Gastroesophageal sphincter (tissue), 4 donors: Measurements from ENCODE around the gene CERS2. TPM values are rescaled to one million over a fixed set of nuclear protein-coding genes. Genes with fewer than 3 reads are reported as not detected.

ENCODE experiments used
- ATAC-seq: fragments of 150-250 bp; one replicate; pipeline ENCODE4 v1.9.1; 2016; ENCODE audit warnings: mild to moderate bottlenecking, moderate library complexity
- H3K27ac ChIP-seq, 4 donors: fragments of 200-600 bp; sonication (generic) in 3 of 4; 1 replicate in 3 of 4; 2 replicates in 1 of 4; pipeline ENCODE4 v1.5.1; 2016 to 2019
- H3K27me3 ChIP-seq: fragments of 200-600 bp; sonication (generic); one replicate; pipeline ENCODE4 v1.5.1; 2019
- H3K36me3 ChIP-seq, 2 donors: fragments of 200-600 bp; sonication (generic); one replicate each; pipeline ENCODE4 v1.5.1; 2019; ENCODE audit warnings: control low read depth in 1 of 2
- H3K4me1 ChIP-seq, 3 donors: fragments of 200-600 bp; sonication (generic); 1 replicate in 2 of 3; 2 replicates in 1 of 3; pipeline ENCODE4 v1.5.1; 2016 to 2019; ENCODE audit warnings: control low read depth in 2 of 3
- H3K4me3 ChIP-seq, 2 donors: fragments of 200-600 bp; sonication (generic); one replicate each; pipeline ENCODE4 v1.5.1; 2019; ENCODE audit warnings: mild to moderate bottlenecking in 1 of 2, moderate library complexity in 1 of 2
- H3K9me3 ChIP-seq, 3 donors: fragments of 200-600 bp; sonication (generic); one replicate each; pipeline ENCODE4 v1.5.1; 2017 to 2019; ENCODE audit warnings: control low read depth in 2 of 3
- EP300 ChIP-seq: sonication (generic); formaldehyde crosslinking; IDR thresholded peaks from one replicate; pipeline ENCODE4 v1.6.1; 2017; ENCODE audit warnings: antibody characterized with exemption, mild to moderate bottlenecking
- POLR2A ChIP-seq, 2 donors: fragments of 450-650 bp; IDR thresholded peaks; one replicate each; pipeline ENCODE4 v1.6.1; 2017; ENCODE audit warnings: antibody characterized with exemption in 2 of 2, mild to moderate bottlenecking in 2 of 2, moderate library complexity in 1 of 2
- POLR2AphosphoS5 ChIP-seq: sonication (generic); formaldehyde crosslinking; IDR thresholded peaks from one replicate; pipeline ENCODE4 v1.6.1; 2017; ENCODE audit warnings: antibody characterized with exemption
- WGBS, 2 donors: methylation state at CpG; one replicate each; pipeline ENCODE4 v1.1.5; 2018; ENCODE audit warnings: low coverage in 1 of 2; 5-methylcytosine and 5-hydroxymethylcytosine counted together
- total RNA-seq, 4 donors: library from RNA; depleted of rRNA; stranded (reverse); fragments of >200 nt; gene quantifications; one replicate each; pipeline ENCODE4 v1.1.0, GENCODE V29; 2016
- TF ChIP-seq, protein P1 (sequence below), 4 experiments: fragments of 200-600 bp in 2 of 4; fragments of 450-650 bp in 2 of 4; sonication (generic) in 1 of 4; IDR thresholded peaks; one replicate each; pipeline ENCODE4 v1.5.1; 2017 to 2019; ENCODE audit warnings: antibody characterized with exemption in 4 of 4, mild to moderate bottlenecking in 2 of 4, moderate library complexity in 2 of 4

The CERS2 gene
- total RNA-seq, 4 donors from 2014 or later, result 98.3 to 142 (median 127) TPM

DNA sequence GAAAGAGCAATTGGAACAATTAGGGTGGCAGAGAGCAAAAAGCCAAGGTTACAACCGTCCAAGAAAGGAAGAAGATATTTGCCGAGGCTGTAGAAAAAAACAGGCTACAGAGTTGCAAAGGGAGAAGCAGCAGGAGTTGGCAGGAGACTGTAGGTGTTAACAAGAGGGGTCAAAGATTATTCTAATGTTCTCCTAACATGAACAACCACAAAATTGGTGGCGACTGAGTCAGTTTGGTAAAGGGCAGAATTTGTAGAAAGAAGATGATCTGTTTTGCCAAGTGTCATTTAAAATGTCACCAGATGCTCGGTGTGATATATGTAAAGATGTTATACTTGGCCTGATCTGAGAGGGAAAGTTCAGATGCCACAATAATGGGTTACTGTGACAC lies 33.2 kb upstream of the CERS2 start:
- Histone ChIP-seq H3K27me3 (no peaks in the 10 kb centered on the region), H3K9me3 (no peaks in the 10 kb centered on the region), H3K36me3 (peaks cover 0 to 1% of the 10 kb centered on the region in 2 donors), H3K4me3 (peak overlapping the region; percentile 74 to 78), H3K4me1 (peaks cover 0 to 75% (median 36%) of the 10 kb centered on the region in 3 donors), H3K27ac (peak overlapping the region; percentile 31 to 89 (median 87))
- TF ChIP-seq, protein P1, sequence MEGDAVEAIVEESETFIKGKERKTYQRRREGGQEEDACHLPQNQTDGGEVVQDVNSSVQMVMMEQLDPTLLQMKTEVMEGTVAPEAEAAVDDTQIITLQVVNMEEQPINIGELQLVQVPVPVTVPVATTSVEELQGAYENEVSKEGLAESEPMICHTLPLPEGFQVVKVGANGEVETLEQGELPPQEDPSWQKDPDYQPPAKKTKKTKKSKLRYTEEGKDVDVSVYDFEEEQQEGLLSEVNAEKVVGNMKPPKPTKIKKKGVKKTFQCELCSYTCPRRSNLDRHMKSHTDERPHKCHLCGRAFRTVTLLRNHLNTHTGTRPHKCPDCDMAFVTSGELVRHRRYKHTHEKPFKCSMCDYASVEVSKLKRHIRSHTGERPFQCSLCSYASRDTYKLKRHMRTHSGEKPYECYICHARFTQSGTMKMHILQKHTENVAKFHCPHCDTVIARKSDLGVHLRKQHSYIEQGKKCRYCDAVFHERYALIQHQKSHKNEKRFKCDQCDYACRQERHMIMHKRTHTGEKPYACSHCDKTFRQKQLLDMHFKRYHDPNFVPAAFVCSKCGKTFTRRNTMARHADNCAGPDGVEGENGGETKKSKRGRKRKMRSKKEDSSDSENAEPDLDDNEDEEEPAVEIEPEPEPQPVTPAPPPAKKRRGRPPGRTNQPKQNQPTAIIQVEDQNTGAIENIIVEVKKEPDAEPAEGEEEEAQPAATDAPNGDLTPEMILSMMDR (IDR thresholded peaks at IDR 0.05), result no peak
- TF ChIP-seq POLR2AphosphoS5, result no peak
- no peak for TF ChIP-seq EP300
- TF ChIP-seq POLR2A (IDR thresholded peaks at IDR 0.05), result no peak
- no peak for ATAC-seq
- WGBS, 2 donors, result 5 to 9% methylated on average over 2 to 4 of the region's 4 CpGs

DNA sequence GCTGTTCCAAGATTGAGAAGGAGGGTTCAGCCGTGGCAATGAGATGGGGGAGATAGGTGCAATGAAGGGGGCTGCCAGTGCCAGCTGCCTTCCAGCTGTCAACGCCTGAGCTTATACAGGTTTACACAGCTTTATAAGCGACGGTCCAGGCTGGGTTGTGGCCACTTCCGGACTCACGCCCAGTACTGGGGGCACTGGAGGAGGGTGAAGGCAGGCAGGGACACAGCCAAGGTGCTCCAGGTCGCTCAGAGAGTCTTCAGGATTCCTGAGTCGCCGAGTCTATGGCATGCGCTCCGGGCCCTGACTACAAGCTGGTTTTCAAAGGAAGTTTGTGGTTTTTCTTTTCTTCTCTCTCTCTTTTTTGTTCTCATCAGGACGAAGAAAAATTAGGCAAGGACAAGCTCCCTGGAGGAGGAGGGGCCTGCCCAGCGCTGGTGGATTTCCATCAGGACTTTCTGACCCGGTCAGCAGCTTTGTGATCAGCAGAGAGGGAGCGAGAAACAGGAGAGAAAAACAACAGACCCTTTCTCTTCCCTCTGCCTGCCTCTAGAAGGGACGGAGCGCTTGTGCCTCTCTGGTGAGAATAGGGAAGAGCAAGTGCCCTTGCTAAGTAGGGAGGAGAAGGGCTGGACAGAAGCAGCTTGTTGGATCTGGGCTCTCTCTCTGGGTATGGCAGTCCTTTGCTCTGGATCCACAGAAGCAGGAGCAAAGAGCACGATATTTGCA lies 31.9 kb upstream of the CERS2 start, which contains the start of gene MINDY1:
Gene MINDY1, minus strand, starts transcription at position 576 of the 726 bp plus-strand sequence. CDS start 4,285 bp downstream, outside the sequence.
- WGBS, 2 donors, result 0 to 1% methylated on average over 4 to 12 of the region's 18 CpGs
- Histone ChIP-seq H3K9me3 (no peaks in the 10 kb centered on the region), H3K36me3 (peaks cover 0 to 12% of the 10 kb centered on the region in 2 donors), H3K4me3 (peak within 1 kb of the TSS; percentile 38 to 78), H3K27ac (peak within 1 kb of the TSS; percentile 31 to 89 (median 87)), H3K4me1 (peaks cover 0 to 82% (median 40%) of the 10 kb centered on the region in 3 donors), H3K27me3 (no peaks in the 10 kb centered on the region)
- TF ChIP-seq POLR2A (IDR thresholded peaks at IDR 0.05) (peak; percentile 49 to 65), EP300 (no peak), POLR2AphosphoS5 (peak; percentile 84)
- TF ChIP-seq, protein P1 (IDR thresholded peaks at IDR 0.05), result peak in 3 of 4 experiments; percentile 52 to 65 (median 57)
- ATAC-seq, result peak; percentile 72

DNA sequence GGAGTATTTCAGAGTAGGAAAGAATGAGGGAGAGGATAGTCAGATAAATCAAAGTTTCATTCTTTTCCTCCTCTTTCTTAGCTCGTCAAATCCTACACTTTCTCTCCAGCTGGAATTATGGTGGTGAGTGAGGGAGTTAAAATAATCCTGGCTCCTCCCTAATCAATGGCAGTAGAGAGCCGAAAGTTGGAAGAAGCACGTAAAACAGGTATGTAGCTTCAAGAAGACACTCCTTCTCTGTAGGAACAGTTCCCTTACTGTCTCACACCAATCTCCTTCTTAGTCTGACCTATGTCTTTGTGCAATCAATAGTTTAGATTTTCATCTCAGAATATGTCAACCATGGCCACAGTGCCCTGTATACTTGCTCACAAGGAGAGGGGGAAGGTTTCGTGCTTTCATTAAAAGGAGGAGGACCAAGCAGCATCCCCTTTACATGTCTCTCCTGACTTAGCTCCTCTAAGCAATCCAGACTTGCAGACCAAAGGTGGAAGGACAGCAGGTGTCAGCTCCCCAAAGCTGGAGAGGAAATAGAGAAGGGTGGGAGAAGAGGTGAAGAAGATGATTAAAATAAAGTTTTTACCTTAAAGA lies 31.2 kb upstream of the CERS2 start:
- TF ChIP-seq EP300 (no peak), POLR2AphosphoS5 (no peak), POLR2A (IDR thresholded peaks at IDR 0.05) (no peak)
- TF ChIP-seq, protein P1 (IDR thresholded peaks at IDR 0.05), result no peak
- 0 to 3% methylated on average over 3 to 4 of the region's 4 CpGs for WGBS, 2 donors
- H3K4me3 ChIP-seq, result peak overlapping the region; percentile 38 to 65
- H3K9me3 ChIP-seq, result no peaks in the 10 kb centered on the region
- ATAC-seq, result no peak
- no peaks in the 10 kb centered on the region for H3K27me3 ChIP-seq
- peak overlapping the region; percentile 31 to 89 (median 87) for H3K27ac ChIP-seq
- peaks cover 0 to 19% of the 10 kb centered on the region in 2 donors for H3K36me3 ChIP-seq
- H3K4me1 ChIP-seq, result peaks cover 0 to 76% (median 40%) of the 10 kb centered on the region in 3 donors

DNA sequence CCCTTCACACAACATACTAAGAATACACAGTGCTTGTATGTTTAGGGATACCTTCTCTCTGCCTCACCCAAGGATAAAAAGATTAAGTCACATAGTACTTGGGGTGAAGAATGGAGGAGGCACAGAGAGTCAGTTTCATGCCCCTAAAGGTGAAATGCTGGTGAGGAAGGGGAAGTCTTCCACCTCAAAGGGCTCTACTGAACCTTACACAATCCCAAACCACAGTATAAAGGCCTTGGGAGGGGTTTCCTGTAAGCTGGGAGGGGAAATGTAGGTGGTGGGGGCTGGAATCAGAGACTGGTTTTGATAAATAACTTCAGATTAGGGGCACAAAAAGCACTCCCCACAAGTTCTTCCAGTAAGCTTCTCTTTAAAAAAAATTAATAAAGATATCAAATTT lies 28.5 kb upstream of the CERS2 start:
- Histone ChIP-seq H3K4me3 (peak overlapping the region in 1 of 2 donors; percentile 65), H3K36me3 (peaks cover 0 to 45% of the 10 kb centered on the region in 2 donors), H3K27me3 (no peaks in the 10 kb centered on the region), H3K27ac (peak overlapping the region in 2 of 4 donors; percentile 47 to 48), H3K9me3 (no peaks in the 10 kb centered on the region), H3K4me1 (peaks cover 0 to 55% (median 40%) of the 10 kb centered on the region in 3 donors)
- ATAC-seq, result no peak
- TF ChIP-seq POLR2AphosphoS5 (no peak), EP300 (no peak), POLR2A (IDR thresholded peaks at IDR 0.05) (no peak)
- TF ChIP-seq, protein P1 (IDR thresholded peaks at IDR 0.05), result no peak
